Left lung (tissue), 10 donors: Measurements from ENCODE around the gene FUCA2. TPM values are rescaled to one million over a fixed set of nuclear protein-coding genes. Genes with fewer than 3 reads are reported as not detected.

Source experiments
- ATAC-seq: fragments of 200-7000 bp; cut with Tn5 transposase; one replicate; pipeline ENCODE4 v1.9.1; 2020; ENCODE audit warnings: moderate library complexity
- DNase-seq, 4 donors: peaks; one replicate each; pipeline ENCODE4 v3.0.0-alpha.2; 2013 to 2020
- H3K27ac ChIP-seq, 2 donors: fragments of 200-600 bp; sonication (generic) in 1 of 2; one replicate each; pipeline versions ENCODE4 v1.5.0 to v1.8.0; 2020 to 2021
- H3K27me3 ChIP-seq, 2 donors: fragments of 200-600 bp; sonication (generic) in 1 of 2; one replicate each; pipeline versions ENCODE4 v1.5.0 to v1.8.0; 2020 to 2021
- H3K36me3 ChIP-seq, 2 donors: fragments of 200-600 bp; sonication (generic) in 1 of 2; one replicate each; pipeline versions ENCODE4 v1.5.0 to v1.8.0; 2020 to 2021
- H3K4me1 ChIP-seq, 2 donors: fragments of 200-600 bp; one replicate each; pipeline ENCODE4 v1.8.0; 2021
- H3K4me3 ChIP-seq, 2 donors: fragments of 200-600 bp; sonication (generic) in 1 of 2; one replicate each; pipeline versions ENCODE4 v1.5.0 to v1.8.0; 2020 to 2021; ENCODE audit warnings: mild to moderate bottlenecking in 1 of 2
- H3K9me3 ChIP-seq, 2 donors: fragments of 200-600 bp; sonication (generic) in 1 of 2; one replicate each; pipeline versions ENCODE4 v1.5.0 to v1.8.0; 2020 to 2021
- CTCF ChIP-seq, 2 donors: fragments of 200-600 bp; sonication (generic) in 1 of 2; IDR thresholded peaks; one replicate each; pipeline versions ENCODE4 v1.5.0 to v1.8.0; 2021; ENCODE audit warnings: antibody characterized with exemption in 2 of 2
- intact Hi-C, 2 donors: fragments of 100-400 bp; cut with DNase I; formaldehyde crosslinking; loops; one replicate each; pipeline versions ENCODE4 v1.11.2 to v1.14.2; 2022
- polyA plus RNA-seq, 6 donors: library from polyadenylated mRNA; unstranded; fragments of 120-200 nt; gene quantifications; one replicate each; pipeline ENCODE4 v1.2.1, GENCODE V29; 2013; ENCODE audit not compliant: insufficient read length in 6 of 6
- total RNA-seq, 2 donors: library from RNA; stranded (reverse); fragmentation: NEBNext Ultra II Directional; extraction: Animal tissue kit (Norgen Biotek cat#: 25700); gene quantifications; one replicate each; pipeline ENCODE4 v1.2.1, GENCODE V29; 2021
- donor health status: DM: no; HTN: yes; CAD: no.
- donor health status: DM: no; HTN: no; CAD: no.

Gene FUCA2
- total and polyA plus RNA-seq, 8 donors, result 42.8 to 83.4 (median 50.7) TPM

DNA sequence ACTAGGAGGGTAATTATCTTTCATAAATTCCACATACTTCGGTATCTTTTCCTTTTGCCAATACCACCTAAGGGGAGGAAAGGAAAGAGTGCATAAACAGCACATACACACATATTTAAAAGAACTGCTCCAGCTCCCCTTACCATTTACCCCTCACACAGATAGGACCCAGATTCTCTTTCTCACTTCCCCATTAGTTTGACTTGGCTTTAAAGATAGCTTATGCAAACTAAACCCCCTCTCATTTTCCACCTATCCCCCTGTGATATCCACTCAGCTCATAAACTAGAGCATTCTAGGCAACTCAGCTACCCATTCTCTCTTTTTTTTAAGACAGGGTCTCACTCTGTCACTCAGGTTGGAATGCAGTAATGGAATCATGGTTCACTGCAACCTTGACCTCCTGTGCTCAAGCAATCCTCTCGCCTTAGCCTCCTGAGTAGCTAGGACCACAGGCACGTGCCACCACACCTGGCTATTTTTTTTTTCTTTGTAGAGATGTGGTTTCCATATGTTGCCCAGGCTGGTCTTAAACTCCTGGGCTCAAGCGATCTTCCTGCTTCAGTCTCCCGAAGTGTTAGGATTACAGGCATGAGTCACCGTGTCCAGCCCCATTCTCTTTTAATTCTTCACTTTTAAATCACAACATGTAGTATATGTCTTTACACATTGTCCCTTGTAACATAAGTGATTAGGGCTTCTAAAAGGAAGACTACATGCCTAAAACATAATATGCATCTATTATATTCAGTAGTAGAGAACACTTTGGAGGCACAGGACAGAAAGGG, 4.0 kb downstream of the FUCA2 start:
- TF ChIP-seq CTCF (IDR thresholded peaks at IDR 0.05), result no peak

GRCh38 chr6:143506620-143507019, 4.9 kb downstream of the FUCA2 start:
- H3K27ac ChIP-seq, result no peak overlapping the region
- no peak for DNase-seq
- peaks cover 0 to 54% of the 10 kb centered on the region in 2 donors for H3K36me3 ChIP-seq
- H3K4me1 ChIP-seq, result peaks cover 7 to 31% of the 10 kb centered on the region in 2 donors
- ATAC-seq, result no peak
- H3K4me3 ChIP-seq, result no peak overlapping the region
- intact Hi-C loops, result no loop called here
- H3K27me3 ChIP-seq, result no peaks in the 10 kb centered on the region
- no peaks in the 10 kb centered on the region for H3K9me3 ChIP-seq
- TF ChIP-seq CTCF (IDR thresholded peaks at IDR 0.05), result no peak

More for the DNA sequence above, 4.0 kb downstream of the FUCA2 start:
- ATAC-seq, result no peak
- Histone ChIP-seq H3K4me3 (no peak overlapping the region), H3K27ac (no peak overlapping the region), H3K4me1 (peaks cover 11 to 40% of the 10 kb centered on the region in 2 donors), H3K36me3 (peaks cover 0 to 45% of the 10 kb centered on the region in 2 donors), H3K9me3 (no peaks in the 10 kb centered on the region), H3K27me3 (no peaks in the 10 kb centered on the region)
- intact Hi-C loops, result no loop called here
- no peak for DNase-seq

DNA sequence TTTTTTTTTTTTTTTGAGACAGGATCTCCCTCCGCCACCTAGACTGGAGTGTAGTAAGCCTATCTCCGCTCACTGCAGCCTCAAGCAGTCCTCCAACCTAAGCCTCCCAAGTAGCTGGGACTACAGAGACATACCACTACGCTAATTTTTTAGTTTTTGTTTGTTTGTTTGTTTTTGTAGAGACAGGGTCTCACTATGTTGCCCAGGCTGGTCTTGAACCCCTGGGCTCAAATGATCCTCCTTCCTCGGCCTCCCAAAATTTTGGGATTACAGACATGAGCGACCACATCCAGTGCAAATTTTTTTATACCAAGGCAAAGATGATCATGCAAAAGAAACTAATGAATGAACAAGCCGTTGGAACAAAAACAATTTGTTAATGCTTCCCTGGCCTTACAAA, 5.3 kb downstream of the FUCA2 start:
- H3K4me1 ChIP-seq, result peaks cover 7 to 28% of the 10 kb centered on the region in 2 donors
- H3K36me3 ChIP-seq, result peaks cover 0 to 58% of the 10 kb centered on the region in 2 donors
- no peak overlapping the region for H3K27ac ChIP-seq
- ATAC-seq (no peak), DNase-seq (no peak)
- TF ChIP-seq CTCF (IDR thresholded peaks at IDR 0.05), result no peak
- H3K9me3 ChIP-seq, result no peaks in the 10 kb centered on the region
- H3K4me3 ChIP-seq, result no peak overlapping the region
- intact Hi-C loops, result no loop called here
- H3K27me3 ChIP-seq, result no peaks in the 10 kb centered on the region

DNA sequence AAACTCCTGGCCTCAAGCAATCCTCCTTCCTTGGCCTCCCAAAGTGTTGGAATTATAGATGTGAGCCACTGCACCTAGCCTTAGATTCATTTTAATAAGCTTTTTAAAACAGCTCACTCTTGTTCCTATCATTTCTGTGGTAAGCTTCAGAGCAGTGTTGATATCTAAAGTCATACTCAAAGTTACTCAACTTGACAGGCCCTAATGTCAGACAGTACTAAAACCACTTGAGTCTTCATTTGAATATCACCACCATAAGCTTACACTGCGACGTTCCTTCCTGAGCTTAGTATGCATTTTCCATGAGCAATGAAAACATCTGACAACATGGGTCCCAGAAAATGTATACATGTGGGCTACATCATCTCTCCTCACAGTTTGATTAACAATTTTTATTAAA, 6.0 kb downstream of the FUCA2 start:
- ATAC-seq (no peak), DNase-seq (no peak)
- TF ChIP-seq CTCF (IDR thresholded peaks at IDR 0.05), result no peak
- intact Hi-C loops, result no loop called here
- H3K27ac ChIP-seq, result no peak overlapping the region
- peaks cover 0 to 65% of the 10 kb centered on the region in 2 donors for H3K36me3 ChIP-seq
- peaks cover 5 to 25% of the 10 kb centered on the region in 2 donors for H3K4me1 ChIP-seq
- H3K4me3 ChIP-seq, result no peak overlapping the region
- H3K27me3 ChIP-seq, result no peaks in the 10 kb centered on the region
- H3K9me3 ChIP-seq, result no peaks in the 10 kb centered on the region

GRCh38 chr6:143505111-143505510, 6.4 kb downstream of the FUCA2 start:
- ATAC-seq (no peak), DNase-seq (no peak)
- intact Hi-C loops, result no loop called here
- peaks cover under 1 to 21% of the 10 kb centered on the region in 2 donors for H3K4me1 ChIP-seq
- H3K36me3 ChIP-seq, result peaks cover 0 to 69% of the 10 kb centered on the region in 2 donors
- no peak for TF ChIP-seq CTCF (IDR thresholded peaks at IDR 0.05)
- no peak overlapping the region for H3K27ac ChIP-seq
- no peaks in the 10 kb centered on the region for H3K9me3 ChIP-seq
- no peak overlapping the region for H3K4me3 ChIP-seq
- no peaks in the 10 kb centered on the region for H3K27me3 ChIP-seq
